ENCODE results near the gene MATK. TPM values are rescaled to one million over a fixed set of nuclear protein-coding genes. Genes with fewer than 3 reads are reported as not detected.

Gene MATK
- total and polyA plus RNA-seq, 2 donors (not counting 1 experiment from before 2014, with no cell fraction given) = 1.3 to 8.2 TPM

DNA sequence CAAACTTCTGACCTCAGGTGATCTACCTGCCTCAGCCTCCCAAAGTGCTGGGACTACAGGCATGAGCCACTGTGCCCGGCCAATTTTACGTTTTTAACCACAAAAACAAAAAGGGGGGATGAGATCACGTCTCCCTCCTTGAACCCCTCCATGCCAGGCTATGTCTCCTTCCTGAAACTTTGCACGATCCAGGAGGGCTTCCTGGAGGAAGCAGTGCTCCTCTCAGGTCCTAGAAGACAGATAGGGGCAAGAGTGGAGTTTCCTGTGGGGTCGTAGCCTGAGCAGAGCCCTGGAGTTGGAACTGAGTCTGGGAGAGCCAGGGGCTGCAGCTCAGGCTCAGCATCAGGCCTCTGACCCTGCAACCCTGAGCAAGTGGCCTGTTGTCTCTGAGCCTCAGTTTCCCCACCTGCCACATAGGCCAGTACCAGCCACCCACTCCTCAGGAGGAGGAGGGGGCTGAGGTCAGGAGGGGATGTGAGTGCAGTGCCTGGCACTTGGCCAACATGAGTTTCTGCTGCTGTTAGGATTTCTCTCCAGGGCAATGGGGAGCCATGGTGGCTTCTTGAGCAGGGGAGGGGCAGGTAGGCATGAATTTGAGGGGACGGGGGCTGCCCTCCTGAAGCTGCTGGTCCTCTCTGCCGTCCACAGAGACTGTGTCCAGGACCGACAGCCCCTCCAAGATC lies 40.7 kb downstream of the MATK start:
- no peak overlapping the region for H3K9ac ChIP-seq (ENCODE audit: low read length)
- H4K20me1 ChIP-seq (ENCODE audit: control insufficient read depth, insufficient read depth, low read length, poor library complexity, severe bottlenecking) = peaks cover 6% of the 10 kb centered on the region
- no peaks in the 10 kb centered on the region for H3K4me1 ChIP-seq (ENCODE audit: control insufficient read depth in 2 of 2, insufficient read depth in 2 of 2, low read length in 2 of 2)
- ChIA-PET CTCF (no interaction called here), POLR2A (no interaction called here)
- H3K4me1 Mint-ChIP-seq = no peaks in the 10 kb centered on the region
- H3K36me3 ChIP-seq (replicated peaks in 1 of 2; ENCODE audit: control extremely low read depth in 1 of 2, control insufficient read depth in 1 of 2, extremely low read depth in 1 of 2, insufficient read depth in 2 of 2, low read length in 1 of 2) = peaks cover 1 to 10% of the 10 kb centered on the region in 2 experiments
- ATAC-seq (ENCODE audit: low read depth) = no peak
- H3K27ac ChIP-seq (ENCODE audit: low read length in 2 of 2) = no peak overlapping the region
- H3K9me3 ChIP-seq (ENCODE audit: control extremely low read depth in 1 of 3, control insufficient read depth in 2 of 3, insufficient read depth in 1 of 3, low read length in 2 of 3) = peaks cover 0 to 6% (median 0%) of the 10 kb centered on the region in 3 donors
- no peaks in the 10 kb centered on the region for H3K27me3 ChIP-seq (replicated peaks in 1 of 4; ENCODE audit: control extremely low read depth in 1 of 4, control insufficient read depth in 3 of 4, insufficient read depth in 4 of 4, low read length in 3 of 4)
- no peak overlapping the region for H3K4me3 Mint-ChIP-seq
- no peak for DNase-seq
- H3K27me3 Mint-ChIP-seq = no peaks in the 10 kb centered on the region
- TF ChIP-seq, protein P1, sequence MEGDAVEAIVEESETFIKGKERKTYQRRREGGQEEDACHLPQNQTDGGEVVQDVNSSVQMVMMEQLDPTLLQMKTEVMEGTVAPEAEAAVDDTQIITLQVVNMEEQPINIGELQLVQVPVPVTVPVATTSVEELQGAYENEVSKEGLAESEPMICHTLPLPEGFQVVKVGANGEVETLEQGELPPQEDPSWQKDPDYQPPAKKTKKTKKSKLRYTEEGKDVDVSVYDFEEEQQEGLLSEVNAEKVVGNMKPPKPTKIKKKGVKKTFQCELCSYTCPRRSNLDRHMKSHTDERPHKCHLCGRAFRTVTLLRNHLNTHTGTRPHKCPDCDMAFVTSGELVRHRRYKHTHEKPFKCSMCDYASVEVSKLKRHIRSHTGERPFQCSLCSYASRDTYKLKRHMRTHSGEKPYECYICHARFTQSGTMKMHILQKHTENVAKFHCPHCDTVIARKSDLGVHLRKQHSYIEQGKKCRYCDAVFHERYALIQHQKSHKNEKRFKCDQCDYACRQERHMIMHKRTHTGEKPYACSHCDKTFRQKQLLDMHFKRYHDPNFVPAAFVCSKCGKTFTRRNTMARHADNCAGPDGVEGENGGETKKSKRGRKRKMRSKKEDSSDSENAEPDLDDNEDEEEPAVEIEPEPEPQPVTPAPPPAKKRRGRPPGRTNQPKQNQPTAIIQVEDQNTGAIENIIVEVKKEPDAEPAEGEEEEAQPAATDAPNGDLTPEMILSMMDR (IDR thresholded peaks at IDR 0.05) = no peak
- no peak for TF ChIP-seq EZH2 (IDR thresholded peaks at IDR 0.05; ENCODE audit: borderline replicate concordance, insufficient read depth, low read depth, low read length, poor library complexity, severe bottlenecking)
- no peak overlapping the region for H3K27ac Mint-ChIP-seq
- WGBS (ENCODE audit: insufficient coverage) = 99% methylated on average over 6 of the region's 8 CpGs
- no peaks in the 10 kb centered on the region for H3K9me3 Mint-ChIP-seq (ENCODE audit: insufficient read depth)
- H3K4me2 ChIP-seq (replicated peaks; ENCODE audit: low read depth, low read length, poor library complexity, severe bottlenecking) = no peak overlapping the region
- H3K4me3 ChIP-seq (ENCODE audit: control extremely low read depth in 1 of 5, extremely low read depth in 1 of 5, insufficient read depth in 1 of 5, low read depth in 2 of 5, low read length in 4 of 5) = no peak overlapping the region
- no peak overlapping the region for H2AFZ ChIP-seq (ENCODE audit: insufficient read depth, low read depth, low read length, poor library complexity, severe bottlenecking)
- no peaks in the 10 kb centered on the region for H3K79me2 ChIP-seq (ENCODE audit: control insufficient read depth, insufficient read depth, low read length)
- intact Hi-C loops (cut with micrococcal nuclease) = no loop called here

DNA sequence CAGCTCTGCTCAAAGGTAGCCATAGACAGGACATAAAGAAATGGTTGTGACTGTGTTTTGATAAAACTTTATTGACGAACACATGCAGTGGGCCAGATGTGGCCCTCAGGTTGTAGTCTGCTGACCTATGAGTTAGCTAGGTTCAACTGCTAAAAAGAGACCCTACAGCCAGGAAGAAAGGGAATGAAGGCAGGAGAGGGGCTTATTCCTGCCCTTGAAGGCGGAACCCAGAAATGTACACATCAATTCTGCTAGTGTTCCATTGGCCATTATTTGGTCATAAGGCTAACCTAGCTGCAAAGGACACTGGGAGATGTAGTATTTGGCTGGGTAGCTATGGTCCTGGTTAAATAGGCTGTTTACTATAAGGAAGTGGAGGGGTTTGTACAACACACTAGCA lies 42.7 kb downstream of the MATK start:
- peak; percentile 24 for ATAC-seq (ENCODE audit: low read depth)

More for the DNA sequence above, 42.7 kb downstream of the MATK start:
- Histone ChIP-seq H3K27ac (ENCODE audit: low read length in 2 of 2) (no peak overlapping the region), H3K9ac (ENCODE audit: low read length) (no peak overlapping the region), H3K27me3 (replicated peaks in 1 of 4; ENCODE audit: control extremely low read depth in 1 of 4, control insufficient read depth in 3 of 4, insufficient read depth in 4 of 4, low read length in 3 of 4) (no peaks in the 10 kb centered on the region), H3K4me3 (ENCODE audit: control extremely low read depth in 1 of 5, extremely low read depth in 1 of 5, insufficient read depth in 1 of 5, low read depth in 2 of 5, low read length in 4 of 5) (no peak overlapping the region), H3K9me3 (ENCODE audit: control extremely low read depth in 1 of 3, control insufficient read depth in 2 of 3, insufficient read depth in 1 of 3, low read length in 2 of 3) (no peaks in the 10 kb centered on the region), H3K4me2 (replicated peaks; ENCODE audit: low read depth, low read length, poor library complexity, severe bottlenecking) (no peak overlapping the region), H2AFZ (ENCODE audit: insufficient read depth, low read depth, low read length, poor library complexity, severe bottlenecking) (no peak overlapping the region), H3K4me1 (ENCODE audit: control insufficient read depth in 2 of 2, insufficient read depth in 2 of 2, low read length in 2 of 2) (no peaks in the 10 kb centered on the region), H3K36me3 (replicated peaks in 1 of 2; ENCODE audit: control extremely low read depth in 1 of 2, control insufficient read depth in 1 of 2, extremely low read depth in 1 of 2, insufficient read depth in 2 of 2, low read length in 1 of 2) (no peaks in the 10 kb centered on the region), H3K79me2 (ENCODE audit: control insufficient read depth, insufficient read depth, low read length) (no peaks in the 10 kb centered on the region), H4K20me1 (ENCODE audit: control insufficient read depth, insufficient read depth, low read length, poor library complexity, severe bottlenecking) (no peaks in the 10 kb centered on the region)
- ChIA-PET CTCF (no interaction called here), POLR2A (interaction anchor here (0.6 kb wide), 1 partner anchor 10 kb away, joined by 5 read pairs; no protein-coding TSS in a partner anchor)
- H3K4me1 Mint-ChIP-seq = no peaks in the 10 kb centered on the region
- H3K4me3 Mint-ChIP-seq = no peak overlapping the region
- no peak for DNase-seq
- TF ChIP-seq EZH2 (IDR thresholded peaks at IDR 0.05; ENCODE audit: borderline replicate concordance, insufficient read depth, low read depth, low read length, poor library complexity, severe bottlenecking) = no peak
- TF ChIP-seq, protein P1 (IDR thresholded peaks at IDR 0.05) = no peak
- 88% methylated on average over 1 of the region's 2 CpGs for WGBS (ENCODE audit: insufficient coverage)
- H3K27me3 Mint-ChIP-seq = no peaks in the 10 kb centered on the region
- no peaks in the 10 kb centered on the region for H3K9me3 Mint-ChIP-seq (ENCODE audit: insufficient read depth)
- intact Hi-C loops (cut with micrococcal nuclease) = no loop called here
- no peak overlapping the region for H3K27ac Mint-ChIP-seq

All from B cell (primary cell).